HUES6 (cell line): ENCODE results near the gene CFL1.

ENCODE experiments used
- H3K27ac ChIP-seq: 2 replicates; pipeline ENCODE4 v1.7.0; 2013; ENCODE audit warnings: low read depth, mild to moderate bottlenecking, low read length, inconsistent platforms
- H3K27me3 ChIP-seq: 2 replicates; pipeline ENCODE4 v1.6.1; 2013; ENCODE audit warnings: low read length; ENCODE audit not compliant: control insufficient read depth, insufficient read depth
- H3K36me3 ChIP-seq: 2 replicates; pipeline ENCODE4 v1.6.1; 2013; ENCODE audit warnings: low read length; ENCODE audit not compliant: control insufficient read depth, insufficient read depth
- H3K4me1 ChIP-seq: 2 replicates; pipeline ENCODE4 v1.6.1; 2013; ENCODE audit warnings: low read length; ENCODE audit not compliant: control insufficient read depth, insufficient read depth
- H3K4me3 ChIP-seq: 2 replicates; pipeline ENCODE4 v1.5.1; 2013; ENCODE audit warnings: low read depth, low read length
- H3K9ac ChIP-seq: one replicate; pipeline ENCODE4 v1.6.1; 2013; ENCODE audit warnings: mild to moderate bottlenecking, low read length
- H3K9me3 ChIP-seq: 2 replicates; pipeline ENCODE4 v1.6.1; 2013; ENCODE audit warnings: low read depth, low read length; ENCODE audit not compliant: control insufficient read depth, insufficient read depth

Gene CFL1

GRCh38 chr11:65857853-65858680 lies at the start of gene CFL1:
Gene CFL1 (minus strand): TSS chr11:65858180. CDS start chr11:65858099, 81 bp downstream.
- H3K27me3 ChIP-seq: no peaks in the 10 kb centered on the region
- H3K9ac ChIP-seq: peak within 1 kb of the TSS; percentile 99
- H3K4me3 ChIP-seq: peak within 1 kb of the TSS; percentile 92
- H3K9me3 ChIP-seq: no peaks in the 10 kb centered on the region
- peaks cover 52% of the 10 kb centered on the region for H3K36me3 ChIP-seq
- H3K4me1 ChIP-seq: peaks cover 14% of the 10 kb centered on the region
- H3K27ac ChIP-seq: peak within 1 kb of the TSS; percentile 95

DNA sequence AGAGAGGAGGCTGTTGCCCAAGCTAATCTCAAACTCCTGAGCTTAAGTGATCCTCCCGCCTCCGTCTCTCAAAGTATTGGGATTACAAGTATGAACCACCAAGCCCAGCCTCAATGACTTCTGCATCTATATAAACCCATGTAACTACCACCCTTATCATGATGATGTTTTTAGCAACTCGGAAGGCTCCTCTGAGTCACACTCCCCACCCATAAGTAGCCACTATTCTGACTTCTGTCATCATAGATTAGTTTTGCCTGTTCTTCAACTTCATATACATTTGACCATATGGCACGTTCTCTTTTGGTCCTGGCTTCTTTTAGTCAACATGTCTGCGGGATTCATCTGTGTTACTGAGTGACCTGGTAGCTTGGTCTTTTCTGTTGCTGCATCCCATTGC lies 48.6 kb upstream of the CFL1 start:
- Histone ChIP-seq H3K4me1 (peaks cover 14% of the 10 kb centered on the region), H3K9ac (no peak overlapping the region), H3K36me3 (no peaks in the 10 kb centered on the region), H3K9me3 (no peaks in the 10 kb centered on the region), H3K27ac (no peak overlapping the region), H3K4me3 (no peak overlapping the region), H3K27me3 (peaks cover 27% of the 10 kb centered on the region)

- Histone ChIP-seq H3K36me3 (no peaks in the 10 kb centered on the region), H3K27ac (no peak overlapping the region), H3K9me3 (no peaks in the 10 kb centered on the region), H3K4me3 (peak overlapping the region; percentile 1; the same call in 1 of the 2 replicates), H3K4me1 (peaks cover 11% of the 10 kb centered on the region; the same call in 1 of the 2 replicates), H3K9ac (peak overlapping the region; percentile 36), H3K27me3 (peaks cover 46% of the 10 kb centered on the region)
These were observed 45.7 kb upstream of the CFL1 start for GRCh38 chr11:65903715-65904114.

GRCh38 chr11:65903068-65903481 lies 45.1 kb upstream of the CFL1 start:
- Histone ChIP-seq H3K9me3 (no peaks in the 10 kb centered on the region), H3K36me3 (no peaks in the 10 kb centered on the region), H3K27me3 (peaks cover 49% of the 10 kb centered on the region), H3K4me1 (peaks cover 14% of the 10 kb centered on the region; the same call in 1 of the 2 replicates), H3K9ac (peak overlapping the region; percentile 44), H3K27ac (no peak overlapping the region), H3K4me3 (peak overlapping the region; percentile 21; the same call in 1 of the 2 replicates)

DNA sequence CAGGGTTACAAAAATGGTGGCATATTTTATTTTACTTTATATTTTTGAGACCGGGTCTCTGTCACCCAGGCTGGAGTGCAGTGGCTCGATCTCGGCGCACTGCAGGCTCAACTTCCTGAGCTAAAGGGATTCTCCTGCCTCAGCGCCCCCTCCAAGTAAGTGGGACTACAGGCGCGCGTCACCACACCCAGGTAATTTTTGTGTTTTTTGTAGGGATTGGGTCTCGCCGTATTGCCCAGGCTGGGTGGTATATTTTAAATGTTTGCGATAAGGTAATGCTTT lies 42.9 kb upstream of the CFL1 start:
- no peak overlapping the region for H3K9ac ChIP-seq
- H3K27me3 ChIP-seq: peaks cover 43% of the 10 kb centered on the region
- peaks cover 14% of the 10 kb centered on the region; the same call in 1 of the 2 replicates for H3K4me1 ChIP-seq
- H3K36me3 ChIP-seq: peaks cover 12% of the 10 kb centered on the region
- H3K9me3 ChIP-seq: no peaks in the 10 kb centered on the region
- H3K27ac ChIP-seq: no peak overlapping the region
- peak overlapping the region; percentile 97; the same call in 1 of the 2 replicates for H3K4me3 ChIP-seq

GRCh38 chr11:65900125-65900898 lies 42.3 kb upstream of the CFL1 start, which contains the start of gene FOSL1:
Gene FOSL1 (minus strand): TSS chr11:65900388. CDS start chr11:65900339, 49 bp downstream.
- H3K4me1 ChIP-seq: peaks cover 14% of the 10 kb centered on the region; the same call in 1 of the 2 replicates
- peak within 1 kb of the TSS; percentile 98 for H3K9ac ChIP-seq
- peak within 1 kb of the TSS; percentile 97 for H3K4me3 ChIP-seq
- no peaks in the 10 kb centered on the region for H3K9me3 ChIP-seq
- H3K27me3 ChIP-seq: peaks cover 43% of the 10 kb centered on the region
- peaks cover 17% of the 10 kb centered on the region for H3K36me3 ChIP-seq
- H3K27ac ChIP-seq: peak within 1 kb of the TSS; percentile 78; the same call in 1 of the 2 replicates

- H3K27me3 ChIP-seq: peaks cover 43% of the 10 kb centered on the region
- H3K4me1 ChIP-seq: peaks cover 14% of the 10 kb centered on the region; the same call in 1 of the 2 replicates
- H3K9ac ChIP-seq: peak overlapping the region; percentile 98
- peak overlapping the region; percentile 97 for H3K4me3 ChIP-seq
- H3K27ac ChIP-seq: peak overlapping the region; percentile 78; the same call in 1 of the 2 replicates
- H3K9me3 ChIP-seq: no peaks in the 10 kb centered on the region
- peaks cover 18% of the 10 kb centered on the region for H3K36me3 ChIP-seq
These were observed 41.6 kb upstream of the CFL1 start for GRCh38 chr11:65899356-65900124.

DNA sequence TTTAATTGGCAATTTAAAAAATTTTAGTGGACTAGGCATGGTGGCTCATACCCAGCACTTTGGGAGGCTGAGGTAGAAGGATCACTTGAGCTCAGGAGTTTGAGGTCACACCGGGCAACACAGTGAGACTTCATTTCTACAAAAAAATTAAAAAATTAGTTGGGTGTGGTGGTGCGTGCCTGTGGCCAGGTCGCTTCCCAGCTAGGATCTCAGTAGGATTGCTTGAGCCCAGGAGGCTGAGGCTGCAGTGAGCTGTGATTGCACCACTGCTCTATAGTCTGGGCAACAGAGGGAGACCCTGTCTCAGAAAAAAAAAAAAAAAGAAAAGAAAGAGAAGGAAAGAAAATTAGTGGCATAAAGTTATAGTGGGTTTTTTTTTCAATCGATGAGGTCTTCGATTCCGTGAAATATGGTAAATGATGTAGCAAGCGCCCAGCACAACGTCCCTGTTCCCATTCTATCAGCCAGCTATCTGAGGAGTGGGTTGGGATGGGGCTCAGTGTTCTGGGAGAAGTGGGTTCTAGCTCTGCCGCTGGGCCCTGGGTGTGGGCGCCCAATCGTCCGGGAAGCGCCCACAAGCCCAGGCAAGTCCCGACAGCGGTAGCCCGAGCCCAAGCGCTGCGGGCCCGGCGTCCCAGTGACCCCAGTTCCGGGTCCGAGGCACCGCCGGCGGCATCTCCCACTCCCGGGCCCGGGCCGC lies 40.8 kb upstream of the CFL1 start:
- Histone ChIP-seq H3K4me1 (peaks cover 18% of the 10 kb centered on the region; the same call in 1 of the 2 replicates), H3K9me3 (no peaks in the 10 kb centered on the region), H3K9ac (peak overlapping the region; percentile 98), H3K36me3 (peaks cover 18% of the 10 kb centered on the region), H3K27me3 (peaks cover 43% of the 10 kb centered on the region), H3K27ac (no peak overlapping the region; the same call in 1 of the 2 replicates), H3K4me3 (peak overlapping the region; percentile 97)

GRCh38 chr11:65897020-65897471 lies 39.1 kb upstream of the CFL1 start:
- Histone ChIP-seq H3K4me3 (no peak overlapping the region), H3K27ac (no peak overlapping the region), H3K9ac (no peak overlapping the region), H3K9me3 (no peaks in the 10 kb centered on the region), H3K4me1 (peaks cover 15% of the 10 kb centered on the region), H3K27me3 (peaks cover 33% of the 10 kb centered on the region), H3K36me3 (peaks cover 18% of the 10 kb centered on the region)
